ENCODE measurements around the gene EML6. TPM values are rescaled to one million over a fixed set of nuclear protein-coding genes. Genes with fewer than 3 reads are reported as not detected.

EML6 gene
- total and polyA plus RNA-seq, 10 of the 15 experiments (the other 5 are each of a cell fraction or from before 2014, with no cell fraction given): 0.09 to 0.67 (median 0.21) TPM

DNA sequence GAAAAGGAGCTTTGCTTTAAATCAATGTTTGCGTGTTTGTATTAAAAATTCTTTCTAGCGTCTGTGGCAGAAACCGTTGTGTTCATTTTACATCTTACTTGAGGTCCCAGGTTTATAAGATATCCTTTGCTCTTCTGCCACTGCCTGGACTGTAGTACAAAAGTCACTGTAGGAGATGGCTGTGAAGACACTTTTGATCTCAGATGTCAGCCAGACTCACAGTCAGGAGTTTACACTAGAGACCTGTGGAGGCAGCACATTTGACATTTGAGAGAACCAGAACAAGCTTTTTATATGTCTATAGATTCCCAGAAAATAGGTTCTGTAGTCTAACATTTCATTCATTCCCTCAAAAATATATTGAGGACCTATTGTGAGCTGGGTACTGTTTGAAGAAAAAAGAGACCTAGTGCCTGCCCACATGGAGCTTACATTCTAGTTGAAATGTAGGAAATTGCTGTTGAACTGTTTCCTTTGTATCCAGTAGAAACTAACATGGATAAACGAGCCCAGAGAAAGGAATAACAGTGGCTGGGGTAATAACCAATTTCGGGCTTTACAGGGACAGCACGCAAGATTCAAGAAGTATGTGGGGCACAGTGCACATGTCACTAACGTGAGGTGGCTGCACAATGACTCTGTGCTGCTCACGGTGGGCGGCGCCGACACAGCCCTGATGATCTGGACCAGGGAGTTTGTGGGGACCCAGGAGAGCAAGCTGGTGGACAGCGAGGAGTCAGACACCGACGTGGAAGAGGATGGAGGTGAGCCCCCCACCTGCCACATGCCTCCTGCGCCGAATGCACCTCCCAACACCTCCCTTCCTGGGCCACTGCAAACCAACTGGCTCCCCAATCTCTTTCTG is 204.5 kb downstream of the EML6 start:
- Histone ChIP-seq H3K4me1 (ENCODE audit: control insufficient read depth, insufficient read depth, low read length) (peaks cover 3% of the 10 kb centered on the region; the same call in 1 of the 2 replicates), H3K9ac (ENCODE audit: control insufficient read depth, insufficient read depth, low read length) (no peak overlapping the region), H3K36me3 (ENCODE audit: control insufficient read depth in 2 of 2, insufficient read depth in 2 of 2, low read length in 1 of 2) (no peaks in the 10 kb centered on the region), H4K20me1 (ENCODE audit: control insufficient read depth, insufficient read depth) (no peaks in the 10 kb centered on the region), H3K4me2 (ENCODE audit: control insufficient read depth, insufficient read depth) (no peak overlapping the region), H3K4me3 (no peak overlapping the region), H3K27me3 (replicated peaks in 1 of 2; ENCODE audit: control insufficient read depth in 2 of 2, insufficient read depth in 2 of 2, low read length in 1 of 2) (no peaks in the 10 kb centered on the region), H3K27ac (ENCODE audit: control insufficient read depth, insufficient read depth) (no peak overlapping the region), H2AFZ (ENCODE audit: control insufficient read depth, low read depth, low read length) (no peak overlapping the region), H3K9me3 (replicated peaks; ENCODE audit: control insufficient read depth, insufficient read depth, low read length) (no peaks in the 10 kb centered on the region; the same call in 2 of the 3 replicates), H3K79me2 (ENCODE audit: control insufficient read depth, insufficient read depth, low read length) (no peaks in the 10 kb centered on the region)
- in situ Hi-C loops (cut with MboI): no loop called here
- ChIA-PET CTCF (interaction anchor here (0.7 kb wide), 1 partner anchor 14 kb away, joined by 4 read pairs; no protein-coding TSS in a partner anchor), SMC1A (ENCODE audit: uncharacterized antibody, unreplicated experiment) (no interaction called here), POLR2A (no interaction called here), RAD21 (ENCODE audit: unreplicated experiment) (no interaction called here)
- FAIRE-seq: no peak
- TF ChIP-seq MLLT1 (IDR thresholded peaks at IDR 0.05): no peak
- TF ChIP-seq JUND (IDR thresholded peaks at IDR 0.05; ENCODE audit: low read depth, low read length): no peak
- TF ChIP-seq KDM1A (IDR thresholded peaks at IDR 0.05; ENCODE audit: borderline replicate concordance): no peak
- no peak for TF ChIP-seq MYB (IDR thresholded peaks at IDR 0.05; ENCODE audit: borderline replicate concordance, low read depth, low read length)
- no peak for TF ChIP-seq HSF1 (IDR thresholded peaks at IDR 0.05; ENCODE audit: low read depth, low read length)
- TF ChIP-seq EZH2 (IDR thresholded peaks at IDR 0.05; ENCODE audit: borderline replicate concordance, control insufficient read depth, low read depth, low read length): no peak
- TF ChIP-seq KLF5 (IDR thresholded peaks at IDR 0.05; ENCODE audit: partially characterized antibody): no peak
- no peak for TF ChIP-seq CREM (IDR thresholded peaks at IDR 0.05; ENCODE audit: low read depth)
- TF ChIP-seq GABPA (IDR thresholded peaks at IDR 0.05; ENCODE audit: low read depth): no peak
- no peak for TF ChIP-seq BCL11A (IDR thresholded peaks at IDR 0.05; ENCODE audit: low read depth, low read length)
- TF ChIP-seq, protein P1, sequence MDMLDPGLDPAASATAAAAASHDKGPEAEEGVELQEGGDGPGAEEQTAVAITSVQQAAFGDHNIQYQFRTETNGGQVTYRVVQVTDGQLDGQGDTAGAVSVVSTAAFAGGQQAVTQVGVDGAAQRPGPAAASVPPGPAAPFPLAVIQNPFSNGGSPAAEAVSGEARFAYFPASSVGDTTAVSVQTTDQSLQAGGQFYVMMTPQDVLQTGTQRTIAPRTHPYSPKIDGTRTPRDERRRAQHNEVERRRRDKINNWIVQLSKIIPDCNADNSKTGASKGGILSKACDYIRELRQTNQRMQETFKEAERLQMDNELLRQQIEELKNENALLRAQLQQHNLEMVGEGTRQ (IDR thresholded peaks at IDR 0.05; ENCODE audit: borderline replicate concordance, low read depth, low read length): no peak
- no peak for TF ChIP-seq POLR2A (IDR thresholded peaks at IDR 0.05; ENCODE audit: low read depth, low read length)
- no peak for TF ChIP-seq BHLHE40 (IDR thresholded peaks at IDR 0.05; ENCODE audit: borderline replicate concordance in 1 of 2, low read depth in 2 of 2, low read length in 1 of 2)
- TF ChIP-seq GATAD2B (conservative IDR thresholded peaks at IDR 0.05; ENCODE audit: low read depth): no peak
- no peak for TF ChIP-seq HDAC2 (IDR thresholded peaks at IDR 0.05)
- intact Hi-C loops (cut with micrococcal nuclease; ENCODE audit: unreplicated experiment): no loop called here
- no TSS peak for BruUV-seq (replicated peaks)
- 70% methylated on average over 16 of the region's 16 CpGs for WGBS (ENCODE audit: insufficient coverage, insufficient replicate concordance, low lambda C conversion rate, missing lambda C conversion rate)
- no peak for DNase-seq (ENCODE audit: low read depth, low spot score)
- no peak for ATAC-seq

Data from GM12878 (cell line).